ENCODE measurements around the gene ANTXR2. TPM values are rescaled to one million over a fixed set of nuclear protein-coding genes. Genes with fewer than 3 reads are reported as not detected.
"Not testable (repeated sequence)": the region's sequence is repeated elsewhere in the genome, so short reads cannot be mapped to it uniquely, and the experiment has no call there.

The ANTXR2 gene
- total RNA-seq, 1 experiment from 2014 or later: 29.2 TPM

GRCh38 chr4:79991100-79991499, 81.9 kb downstream of the ANTXR2 start:
- DNase-seq (ENCODE audit: low spot score): not testable (repeated sequence)

- DNase-seq (ENCODE audit: low spot score): no peak
These were observed 85.6 kb downstream of the ANTXR2 start for GRCh38 chr4:79987401-79987800.

- DNase-seq (ENCODE audit: low spot score): no peak
These were observed 89.6 kb downstream of the ANTXR2 start for GRCh38 chr4:79983431-79983830.

GRCh38 chr4:79982601-79983322, 90.3 kb downstream of the ANTXR2 start:
- DNase-seq (ENCODE audit: low spot score): no peak

- DNase-seq (ENCODE audit: low spot score): no peak
These were observed 92.6 kb downstream of the ANTXR2 start for GRCh38 chr4:79980448-79980847.

- no peak for DNase-seq (ENCODE audit: low spot score)
These were observed 93.1 kb downstream of the ANTXR2 start for GRCh38 chr4:79979785-79980437.

GRCh38 chr4:79977131-79977840, 95.7 kb downstream of the ANTXR2 start:
- DNase-seq (ENCODE audit: low spot score): no peak

- no peak for DNase-seq (ENCODE audit: low spot score)
These were observed 108.4 kb downstream of the ANTXR2 start for GRCh38 chr4:79964400-79965211.

- DNase-seq (ENCODE audit: low spot score): no peak
These were observed 109.0 kb downstream of the ANTXR2 start for GRCh38 chr4:79964020-79964399.

GRCh38 chr4:79959652-79960051, 113.4 kb downstream of the ANTXR2 start:
- no peak for DNase-seq (ENCODE audit: low spot score)

- DNase-seq (ENCODE audit: low spot score): no peak
These were observed 114.4 kb downstream of the ANTXR2 start for GRCh38 chr4:79958466-79959264.

- DNase-seq (ENCODE audit: low spot score): no peak
These were observed 123.9 kb downstream of the ANTXR2 start for GRCh38 chr4:79949178-79949577.

- DNase-seq (ENCODE audit: low spot score): no peak
These were observed 124.3 kb downstream of the ANTXR2 start for GRCh38 chr4:79948739-79949138.

GRCh38 chr4:79948261-79948660, 124.8 kb downstream of the ANTXR2 start:
- no peak for DNase-seq (ENCODE audit: low spot score)

- DNase-seq (ENCODE audit: low spot score): no peak
These were observed 125.6 kb downstream of the ANTXR2 start for GRCh38 chr4:79947386-79947785.

- no peak for DNase-seq (ENCODE audit: low spot score)
These were observed 137.8 kb downstream of the ANTXR2 start for GRCh38 chr4:79935274-79935673.

GRCh38 chr4:79934660-79935059, 138.4 kb downstream of the ANTXR2 start:
- no peak for DNase-seq (ENCODE audit: low spot score)

GRCh38 chr4:79927931-79928330, 145.1 kb downstream of the ANTXR2 start:
- no peak for DNase-seq (ENCODE audit: low spot score)

- no peak for DNase-seq (ENCODE audit: low spot score)
These were observed 149.7 kb downstream of the ANTXR2 start for GRCh38 chr4:79923281-79923680.

- DNase-seq (ENCODE audit: low spot score): no peak
These were observed 151.0 kb downstream of the ANTXR2 start for GRCh38 chr4:79922011-79922410.

GRCh38 chr4:79920163-79920853, 152.7 kb downstream of the ANTXR2 start:
- DNase-seq (ENCODE audit: low spot score): no peak
